Sciatic nerve (tissue), 2 donors: Measurements from ENCODE around the gene AHSP. TPM values are rescaled to one million over a fixed set of nuclear protein-coding genes. Genes with fewer than 3 reads are reported as not detected.

Experiments
- ATAC-seq: fragments of 200-7000 bp; cut with Tn5 transposase; one replicate; pipeline ENCODE4 v1.9.1; 2020; ENCODE audit warnings: mild to moderate bottlenecking, moderate library complexity
- DNase-seq: peaks from one replicate; pipeline ENCODE4 v3.0.0-alpha.2; 2020; ENCODE audit warnings: low spot score
- intact Hi-C: fragments of 100-400 bp; cut with DNase I; formaldehyde crosslinking; loops from one replicate; pipeline ENCODE4 v1.14.2; 2022
- total RNA-seq: library from RNA; stranded (reverse); fragmentation: NEBNext Ultra II Directional; extraction: Animal tissue kit (Norgen Biotek cat#: 25700); gene quantifications from one replicate; pipeline ENCODE4 v1.2.1, GENCODE V29; 2021
- donor health status: DM: no; HTN: no; CAD: no.
- donor health status: DM: no; HTN: no; CAD: no.

AHSP gene
- total RNA-seq, 1 donor from 2014 or later: 17.7 TPM

- ATAC-seq (no peak), DNase-seq (no peak)
- intact Hi-C loops: no loop called here
These were observed 49.7 kb downstream of the AHSP start for GRCh38 chr16:31577411-31577810.

Other genes with a start within 250 kb of the AHSP start
- gene ITGAX, start 172.7 kb upstream of the AHSP start, total RNA-seq: 41.1 TPM
- 0.89 TPM for gene ITGAD, start 134.6 kb upstream of the AHSP start, total RNA-seq
- gene COX6A2, start 99.5 kb upstream of the AHSP start, total RNA-seq: not detected
- gene ZNF843, start 85.1 kb upstream of the AHSP start, total RNA-seq: 1.5 TPM
- 10.0 TPM for gene ARMC5, start 68.4 kb upstream of the AHSP start, total RNA-seq
- gene TGFB1I1, start 55.7 kb upstream of the AHSP start, total RNA-seq: 66.3 TPM
- gene SLC5A2, start 44.8 kb upstream of the AHSP start, total RNA-seq: not detected
- 59.9 TPM for gene RUSF1, start 19.5 kb upstream of the AHSP start, total RNA-seq